ENCODE data around the gene ZMYND12. TPM values are rescaled to one million over a fixed set of nuclear protein-coding genes. Genes with fewer than 3 reads are reported as not detected.
"Not testable (repeated sequence)": the region's sequence is repeated elsewhere in the genome, so short reads cannot be mapped to it uniquely, and the experiment has no call there.

ZMYND12 gene, protein sequence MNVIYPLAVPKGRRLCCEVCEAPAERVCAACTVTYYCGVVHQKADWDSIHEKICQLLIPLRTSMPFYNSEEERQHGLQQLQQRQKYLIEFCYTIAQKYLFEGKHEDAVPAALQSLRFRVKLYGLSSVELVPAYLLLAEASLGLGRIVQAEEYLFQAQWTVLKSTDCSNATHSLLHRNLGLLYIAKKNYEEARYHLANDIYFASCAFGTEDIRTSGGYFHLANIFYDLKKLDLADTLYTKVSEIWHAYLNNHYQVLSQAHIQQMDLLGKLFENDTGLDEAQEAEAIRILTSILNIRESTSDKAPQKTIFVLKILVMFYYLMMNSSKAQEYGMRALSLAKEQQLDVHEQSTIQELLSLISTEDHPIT
- under 1 TPM in 1 of 6 experiments, not detected in 5; 0.20 TPM for total RNA-seq (2021; fragmentation: NEBNext Ultra II Directional; extraction: Animal tissue kit (Norgen Biotek cat#: 25700))
- long read RNA-seq: 0 reads

DNA sequence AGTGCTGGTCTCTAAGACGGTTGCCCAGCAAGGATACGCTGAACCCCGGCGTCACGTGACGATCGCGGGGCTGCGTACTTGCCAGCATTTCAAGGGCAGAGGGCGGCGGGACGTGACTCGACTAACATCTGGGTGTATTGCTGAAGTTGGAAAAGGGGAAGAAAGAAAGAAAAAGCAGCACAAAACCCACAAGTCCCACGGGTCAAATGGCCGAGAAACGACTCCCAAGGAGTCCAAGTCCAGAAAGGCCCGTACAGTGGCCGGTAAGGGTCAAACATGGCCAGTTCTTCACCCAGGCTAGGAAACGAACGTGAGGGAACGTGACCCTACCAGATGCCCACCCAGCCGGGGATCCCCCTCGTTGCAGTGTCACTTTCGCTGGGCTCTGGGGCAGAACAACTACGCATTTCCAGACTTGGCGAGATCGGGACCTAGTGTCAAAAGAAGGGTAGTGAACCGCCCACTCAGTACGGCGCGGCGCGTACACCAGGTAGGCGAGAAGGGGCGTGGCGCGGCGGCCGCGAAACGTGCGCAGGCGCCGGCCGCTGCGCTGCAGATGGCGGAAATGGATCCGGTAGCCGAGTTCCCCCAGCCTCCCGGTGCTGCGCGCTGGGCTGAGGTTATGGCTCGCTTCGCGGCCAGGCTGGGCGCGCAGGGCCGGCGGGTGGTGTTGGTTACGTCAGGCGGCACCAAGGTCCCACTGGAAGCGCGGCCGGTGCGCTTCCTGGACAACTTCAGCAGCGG lies at the start of gene ZMYND12, which contains the start of gene PPCS:
TSS of gene ZMYND12 (minus strand) at position 13 of the 744 bp plus-strand sequence. CDS start 25 bp downstream, outside the sequence.
TSS of gene PPCS (plus strand) at position 534 of the 744 bp plus-strand sequence. CDS start at position 557, 23 bp downstream.
- peak; percentile 66 for DNase-seq
- peaks cover 18% of the 10 kb centered on the region for H3K4me1 Mint-ChIP-seq (ENCODE audit: low read depth)
- no peaks in the 10 kb centered on the region for H3K9me3 Mint-ChIP-seq
- TF ChIP-seq, protein P1, sequence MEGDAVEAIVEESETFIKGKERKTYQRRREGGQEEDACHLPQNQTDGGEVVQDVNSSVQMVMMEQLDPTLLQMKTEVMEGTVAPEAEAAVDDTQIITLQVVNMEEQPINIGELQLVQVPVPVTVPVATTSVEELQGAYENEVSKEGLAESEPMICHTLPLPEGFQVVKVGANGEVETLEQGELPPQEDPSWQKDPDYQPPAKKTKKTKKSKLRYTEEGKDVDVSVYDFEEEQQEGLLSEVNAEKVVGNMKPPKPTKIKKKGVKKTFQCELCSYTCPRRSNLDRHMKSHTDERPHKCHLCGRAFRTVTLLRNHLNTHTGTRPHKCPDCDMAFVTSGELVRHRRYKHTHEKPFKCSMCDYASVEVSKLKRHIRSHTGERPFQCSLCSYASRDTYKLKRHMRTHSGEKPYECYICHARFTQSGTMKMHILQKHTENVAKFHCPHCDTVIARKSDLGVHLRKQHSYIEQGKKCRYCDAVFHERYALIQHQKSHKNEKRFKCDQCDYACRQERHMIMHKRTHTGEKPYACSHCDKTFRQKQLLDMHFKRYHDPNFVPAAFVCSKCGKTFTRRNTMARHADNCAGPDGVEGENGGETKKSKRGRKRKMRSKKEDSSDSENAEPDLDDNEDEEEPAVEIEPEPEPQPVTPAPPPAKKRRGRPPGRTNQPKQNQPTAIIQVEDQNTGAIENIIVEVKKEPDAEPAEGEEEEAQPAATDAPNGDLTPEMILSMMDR (IDR thresholded peaks at IDR 0.05): no peak
- H3K27me3 Mint-ChIP-seq (ENCODE audit: insufficient read depth): peaks cover 3% of the 10 kb centered on the region; the same call in 1 of the 2 replicates
- H3K4me3 Mint-ChIP-seq: peak within 1 kb of the TSS; percentile 94
- peak within 1 kb of the TSS; percentile 91 for H3K27ac Mint-ChIP-seq
- peaks cover 11% of the 10 kb centered on the region for H3K36me3 Mint-ChIP-seq (ENCODE audit: low read depth)

DNA sequence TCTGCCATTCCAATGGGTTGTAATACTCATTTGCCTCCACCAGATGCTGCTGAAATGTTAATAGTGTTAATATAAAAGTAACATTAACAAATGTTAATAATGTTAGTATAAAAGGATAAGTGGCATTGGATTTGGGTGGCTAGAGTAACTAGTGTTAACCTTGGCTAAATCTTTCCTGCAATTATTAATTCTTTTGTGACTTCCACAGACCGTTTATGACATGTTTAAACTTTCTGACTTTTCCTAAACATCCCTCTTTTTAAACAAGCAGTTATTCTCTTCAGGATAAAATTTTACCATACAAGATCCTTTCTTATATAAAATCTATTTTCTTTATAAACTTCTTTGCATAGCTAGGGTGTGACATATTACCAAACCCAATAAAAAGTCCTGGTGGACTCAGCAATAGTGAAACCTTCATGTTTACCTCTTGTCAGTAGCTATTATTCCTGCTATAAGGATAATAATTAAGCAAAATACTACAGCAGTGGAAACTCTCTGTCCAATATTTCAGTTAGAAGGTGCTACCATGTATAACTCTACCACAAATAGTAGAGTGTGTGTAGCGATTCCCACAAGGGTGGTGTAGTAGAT lies 48.8 kb upstream of the ZMYND12 start:
- Mint-ChIP-seq H3K36me3 (ENCODE audit: low read depth) (peaks cover 12% of the 10 kb centered on the region), H3K4me1 (ENCODE audit: low read depth) (no peaks in the 10 kb centered on the region), H3K4me3 (no peak overlapping the region), H3K27ac (no peak overlapping the region), H3K9me3 (peaks cover 44% of the 10 kb centered on the region), H3K27me3 (ENCODE audit: insufficient read depth) (no peaks in the 10 kb centered on the region)
- TF ChIP-seq, protein P1 (IDR thresholded peaks at IDR 0.05): no peak; the same call in 1 of the 2 replicates
- DNase-seq: no peak

DNA sequence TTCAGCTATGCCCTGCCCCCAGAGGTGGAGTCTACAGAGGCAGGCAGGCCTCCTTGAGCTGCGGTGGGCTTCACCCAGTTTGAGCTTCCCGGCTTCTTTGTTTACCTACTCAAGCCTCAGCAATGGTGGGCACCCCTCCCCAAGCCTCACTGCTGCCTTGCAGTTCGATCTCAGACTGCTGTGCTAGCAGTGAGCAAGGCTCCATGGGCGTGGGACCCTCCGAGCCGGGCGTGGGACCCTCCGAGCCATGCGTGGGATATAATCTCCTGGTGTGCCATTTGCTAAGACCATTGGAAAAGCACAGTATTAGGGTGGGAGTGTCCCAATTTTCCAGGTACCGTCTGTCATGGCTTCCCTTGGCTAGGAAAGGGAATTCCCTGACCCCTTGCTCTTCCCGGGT lies 46.2 kb upstream of the ZMYND12 start:
- H3K9me3 Mint-ChIP-seq: peaks cover 42% of the 10 kb centered on the region
- peaks cover 12% of the 10 kb centered on the region for H3K36me3 Mint-ChIP-seq (ENCODE audit: low read depth)
- H3K4me3 Mint-ChIP-seq; DNase-seq; H3K4me1 Mint-ChIP-seq (ENCODE audit: low read depth); H3K27ac Mint-ChIP-seq; H3K27me3 Mint-ChIP-seq (ENCODE audit: insufficient read depth): not testable (repeated sequence)

DNA sequence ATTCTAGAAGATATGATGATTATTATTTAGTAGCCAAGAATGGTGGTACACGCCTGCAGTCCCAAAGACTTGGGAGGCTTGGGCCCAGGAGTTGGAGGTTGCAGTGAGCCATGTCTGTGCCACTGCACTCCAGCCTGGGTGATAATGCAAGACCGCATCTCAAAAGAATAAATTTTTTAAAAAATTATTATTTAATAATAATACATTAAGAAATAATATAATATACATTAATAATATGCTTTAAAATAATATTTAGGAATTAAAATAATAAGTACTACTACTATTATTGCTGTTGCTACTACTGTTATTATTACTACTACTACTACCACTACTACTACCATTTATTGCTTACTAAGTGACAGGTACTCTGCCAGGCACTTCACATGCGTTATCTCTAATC lies 34.4 kb upstream of the ZMYND12 start:
- H3K4me1 Mint-ChIP-seq (ENCODE audit: low read depth): peaks cover 2% of the 10 kb centered on the region; the same call in 1 of the 2 replicates
- TF ChIP-seq, protein P1 (IDR thresholded peaks at IDR 0.05): no peak
- H3K27ac Mint-ChIP-seq: no peak overlapping the region
- no peak for DNase-seq
- no peak overlapping the region for H3K4me3 Mint-ChIP-seq
- H3K9me3 Mint-ChIP-seq: peaks cover 9% of the 10 kb centered on the region; the same call in 1 of the 2 replicates
- H3K27me3 Mint-ChIP-seq (ENCODE audit: insufficient read depth): peaks cover 7% of the 10 kb centered on the region
- no peaks in the 10 kb centered on the region for H3K36me3 Mint-ChIP-seq (ENCODE audit: low read depth)

DNA sequence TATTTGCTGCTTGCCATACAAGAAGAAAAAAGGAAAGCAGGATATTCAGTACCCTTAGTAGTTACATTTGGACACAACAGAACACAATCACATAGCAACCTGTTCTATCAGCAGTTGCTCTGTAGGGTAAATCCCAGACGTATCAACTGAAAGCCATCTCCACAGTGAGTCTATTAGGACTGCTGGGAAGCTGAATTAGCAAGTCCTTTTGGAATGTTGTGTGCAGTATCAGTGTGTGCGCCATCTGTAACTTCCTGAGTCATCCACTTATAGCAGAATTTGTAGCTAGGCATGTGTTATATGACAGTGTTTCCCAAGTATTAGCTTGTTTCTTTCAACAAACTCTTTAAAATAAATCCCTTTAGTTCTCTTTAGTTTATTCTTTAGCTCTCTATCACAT lies 28.6 kb upstream of the ZMYND12 start:
- peak; percentile 91 for DNase-seq
- H3K4me3 Mint-ChIP-seq: no peak overlapping the region
- H3K9me3 Mint-ChIP-seq: no peaks in the 10 kb centered on the region
- TF ChIP-seq, protein P1 (IDR thresholded peaks at IDR 0.05): no peak
- H3K27ac Mint-ChIP-seq: peak overlapping the region; percentile 62
- H3K27me3 Mint-ChIP-seq (ENCODE audit: insufficient read depth): peaks cover 5% of the 10 kb centered on the region
- no peaks in the 10 kb centered on the region for H3K36me3 Mint-ChIP-seq (ENCODE audit: low read depth)
- H3K4me1 Mint-ChIP-seq (ENCODE audit: low read depth): peaks cover 11% of the 10 kb centered on the region; the same call in 1 of the 2 replicates
